Keratinocyte (primary cell): ENCODE data around the gene PLXNB3. TPM values are rescaled to one million over a fixed set of nuclear protein-coding genes. Genes with fewer than 3 reads are reported as not detected.

Source experiments
- DNase-seq: peaks from one replicate; pipeline ENCODE4 v3.0.0-alpha.2; 2011; ENCODE audit warnings: low read depth, missing footprints, low spot score
- FAIRE-seq: peaks from 2 replicates; lab custom pipeline; 2011; peaks lifted over from hg19 to GRCh38; lab: Jason Lieb, UNC
- H2AFZ ChIP-seq: 2 replicates; pipeline ENCODE4 v1.6.0; 2012; ENCODE audit warnings: low read length, control low read depth, inconsistent platforms; ENCODE audit not compliant: control insufficient read depth
- H3K27ac ChIP-seq: 2 replicates; pipeline ENCODE4 v1.5.1; 2011; ENCODE audit warnings: low read length; ENCODE audit not compliant: control insufficient read depth, insufficient read depth
- H3K27me3 ChIP-seq: 3 replicates; pipeline ENCODE4 v1.6.0; 2011; ENCODE audit warnings: low read length; ENCODE audit not compliant: control insufficient read depth, insufficient read depth; ENCODE audit errors: extremely low read depth
- H3K36me3 ChIP-seq, 2 experiments: 2 replicates in 1 of 2; 3 replicates in 1 of 2; pipeline ENCODE4 v1.5.1; 2011; ENCODE audit warnings: low read length in 2 of 2, mild to moderate bottlenecking in 1 of 2; ENCODE audit not compliant: control insufficient read depth in 2 of 2, insufficient read depth in 2 of 2; ENCODE audit errors: extremely low read depth in 1 of 2
- H3K4me1 ChIP-seq: 3 replicates; pipeline ENCODE4 v1.5.1; 2011; ENCODE audit warnings: low read length; ENCODE audit not compliant: control insufficient read depth, insufficient read depth; ENCODE audit errors: extremely low read depth
- H3K4me2 ChIP-seq: 3 replicates; pipeline ENCODE4 v1.6.0; 2011; ENCODE audit warnings: low read depth, low read length; ENCODE audit not compliant: control insufficient read depth, insufficient read depth; ENCODE audit errors: extremely low read depth
- H3K4me3 ChIP-seq, 3 experiments: fragments of 200-600 bp in 1 of 3; sonication (generic) in 1 of 3; 2 replicates in 2 of 3; 3 replicates in 1 of 3; pipeline ENCODE4 v1.5.1; 2011 to 2016; ENCODE audit warnings: low read length in 3 of 3, mild to moderate bottlenecking in 3 of 3, control low read depth in 2 of 3, inconsistent platforms in 1 of 3, low read depth in 1 of 3, mixed read lengths in 1 of 3, mixed run types in 1 of 3, moderate library complexity in 1 of 3; ENCODE audit not compliant: control insufficient read depth in 2 of 3, insufficient read depth in 2 of 3; ENCODE audit errors: extremely low read depth in 1 of 3
- H3K79me2 ChIP-seq: 2 replicates; pipeline ENCODE4 v1.6.0; 2012; ENCODE audit warnings: low read length; ENCODE audit not compliant: control insufficient read depth, insufficient read depth
- H3K9ac ChIP-seq: 3 replicates; pipeline ENCODE4 v1.6.0; 2011; ENCODE audit warnings: low read length; ENCODE audit not compliant: control insufficient read depth, insufficient read depth; ENCODE audit errors: extremely low read depth
- H3K9me1 ChIP-seq: 3 replicates; pipeline ENCODE4 v1.6.0; 2011; ENCODE audit warnings: low read length; ENCODE audit not compliant: control insufficient read depth, insufficient read depth; ENCODE audit errors: extremely low read depth
- H3K9me3 ChIP-seq: 2 replicates; pipeline ENCODE4 v1.5.1; 2012; ENCODE audit warnings: low read depth, low read length; ENCODE audit not compliant: control insufficient read depth
- H4K20me1 ChIP-seq: 3 replicates; pipeline ENCODE4 v1.6.0; 2011; ENCODE audit warnings: low read length; ENCODE audit not compliant: control insufficient read depth, insufficient read depth; ENCODE audit errors: extremely low read depth
- EZH2 ChIP-seq: IDR thresholded peaks from one replicate; pipeline ENCODE4 v1.6.1; 2012; ENCODE audit warnings: inconsistent platforms, mild to moderate bottlenecking, low read length, moderate library complexity
- dilution Hi-C: fragments of 300-500 bp; cut with MboI; formaldehyde crosslinking; loops from one replicate; pipeline ENCODE4 v1.7.0; 2020; ENCODE audit warnings: low sequenced_read_pairs; ENCODE audit not compliant: extremely low pct_ligation_motif_present
- polyA plus RNA-seq, 5 experiments: library from polyadenylated mRNA; depleted of rRNA in 3 of 5; stranded (reverse) in 3 of 5; stranded (forward) in 1 of 5; unstranded in 1 of 5; fragments of >200 nt; gene quantifications; 1 replicate in 1 of 5; 2 replicates in 3 of 5; 3 replicates in 1 of 5; pipeline versions ENCODE4 v1.2.1 to v1.2.3, GENCODE V29; 2011 to 2012; ENCODE audit warnings: missing spikeins in 2 of 5, low read depth in 1 of 5, low replicate concordance in 1 of 5
- TF ChIP-seq, protein P1 (sequence below), 3 experiments: IDR thresholded peaks in 1 of 3; conservative IDR thresholded peaks in 1 of 3; optimal IDR thresholded peaks in 1 of 3; 2 replicates in 2 of 3; 3 replicates in 1 of 3; pipeline versions ENCODE3 to v1.5.1; 2011; ENCODE audit warnings: low read length in 3 of 3, mild to moderate bottlenecking in 3 of 3, moderate library complexity in 2 of 3, control low read depth in 1 of 3, inconsistent platforms in 1 of 3; ENCODE audit not compliant: insufficient read depth in 2 of 3; ENCODE audit errors: extremely low read depth in 1 of 3

PLXNB3 gene
- polyA plus RNA-seq, 1 donor (not counting 4 experiments of a cell fraction or from before 2014, with no cell fraction given): 7.2 TPM

- dilution Hi-C loops: no loop called here
Observed at GRCh38 chrX:153725039-153725831, 38.8 kb upstream of the PLXNB3 start.

GRCh38 chrX:153725832-153726285, 38.2 kb upstream of the PLXNB3 start:
- H3K4me3 ChIP-seq: peak overlapping the region in 1 of 3 experiments; percentile 6
- H3K9me1 ChIP-seq: no peaks in the 10 kb centered on the region
- no peak overlapping the region for H3K9ac ChIP-seq
- H3K9me3 ChIP-seq: no peaks in the 10 kb centered on the region
- H3K27ac ChIP-seq: no peak overlapping the region
- peaks cover 2% of the 10 kb centered on the region for H4K20me1 ChIP-seq
- TF ChIP-seq, protein P1, sequence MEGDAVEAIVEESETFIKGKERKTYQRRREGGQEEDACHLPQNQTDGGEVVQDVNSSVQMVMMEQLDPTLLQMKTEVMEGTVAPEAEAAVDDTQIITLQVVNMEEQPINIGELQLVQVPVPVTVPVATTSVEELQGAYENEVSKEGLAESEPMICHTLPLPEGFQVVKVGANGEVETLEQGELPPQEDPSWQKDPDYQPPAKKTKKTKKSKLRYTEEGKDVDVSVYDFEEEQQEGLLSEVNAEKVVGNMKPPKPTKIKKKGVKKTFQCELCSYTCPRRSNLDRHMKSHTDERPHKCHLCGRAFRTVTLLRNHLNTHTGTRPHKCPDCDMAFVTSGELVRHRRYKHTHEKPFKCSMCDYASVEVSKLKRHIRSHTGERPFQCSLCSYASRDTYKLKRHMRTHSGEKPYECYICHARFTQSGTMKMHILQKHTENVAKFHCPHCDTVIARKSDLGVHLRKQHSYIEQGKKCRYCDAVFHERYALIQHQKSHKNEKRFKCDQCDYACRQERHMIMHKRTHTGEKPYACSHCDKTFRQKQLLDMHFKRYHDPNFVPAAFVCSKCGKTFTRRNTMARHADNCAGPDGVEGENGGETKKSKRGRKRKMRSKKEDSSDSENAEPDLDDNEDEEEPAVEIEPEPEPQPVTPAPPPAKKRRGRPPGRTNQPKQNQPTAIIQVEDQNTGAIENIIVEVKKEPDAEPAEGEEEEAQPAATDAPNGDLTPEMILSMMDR (optimal IDR thresholded peaks at IDR 0.05 in 1 of 3, IDR thresholded peaks at IDR 0.05 in 1 of 3, conservative IDR thresholded peaks at IDR 0.05 in 1 of 3; ENCODE audit: extremely low read depth in 1 of 3, insufficient read depth in 2 of 3, low read length in 3 of 3): no peak
- no peak for DNase-seq
- no peak for FAIRE-seq
- peaks cover 28% of the 10 kb centered on the region for H3K4me1 ChIP-seq
- no peak overlapping the region for H2AFZ ChIP-seq
- H3K4me2 ChIP-seq: peak overlapping the region; percentile 16
- dilution Hi-C loops: no loop called here
- peaks cover 17% of the 10 kb centered on the region for H3K79me2 ChIP-seq
- peaks cover under 1 to 3% of the 10 kb centered on the region in 2 experiments for H3K36me3 ChIP-seq
- no peaks in the 10 kb centered on the region for H3K27me3 ChIP-seq

More at GRCh38 chrX:153725039-153725831, 38.8 kb upstream of the PLXNB3 start:
- Histone ChIP-seq H3K4me1 (peaks cover 28% of the 10 kb centered on the region), H3K27ac (no peak overlapping the region), H3K79me2 (peaks cover 21% of the 10 kb centered on the region), H3K4me2 (peak overlapping the region; percentile 58), H3K9me1 (no peaks in the 10 kb centered on the region), H4K20me1 (peaks cover 2% of the 10 kb centered on the region), H3K36me3 (peaks cover 1 to 6% of the 10 kb centered on the region in 2 experiments), H2AFZ (no peak overlapping the region), H3K4me3 (peak overlapping the region; percentile 20 to 32 (median 32)), H3K9ac (peak overlapping the region; percentile 62), H3K9me3 (no peaks in the 10 kb centered on the region), H3K27me3 (no peaks in the 10 kb centered on the region)
- no peak for FAIRE-seq
- TF ChIP-seq EZH2: no peak
- TF ChIP-seq, protein P1 (optimal IDR thresholded peaks at IDR 0.05 in 1 of 3, IDR thresholded peaks at IDR 0.05 in 1 of 3, conservative IDR thresholded peaks at IDR 0.05 in 1 of 3; ENCODE audit: extremely low read depth in 1 of 3, insufficient read depth in 2 of 3, low read length in 3 of 3): no peak
- no peak for DNase-seq
